Measurements from ENCODE around the gene DDA1.

GRCh38 chr19:17325133-17325532, 15.8 kb downstream of the DDA1 start:
- TF ChIP-seq CTCF (IDR thresholded peaks at IDR 0.05): no peak
- TF ChIP-seq POLR2A (IDR thresholded peaks at IDR 0.05): no peak
